ENCODE data around the gene CCDC171.
"Not testable (repeated sequence)": the region's sequence is repeated elsewhere in the genome, so short reads cannot be mapped to it uniquely, and the experiment has no call there.

The CCDC171 gene

DNA sequence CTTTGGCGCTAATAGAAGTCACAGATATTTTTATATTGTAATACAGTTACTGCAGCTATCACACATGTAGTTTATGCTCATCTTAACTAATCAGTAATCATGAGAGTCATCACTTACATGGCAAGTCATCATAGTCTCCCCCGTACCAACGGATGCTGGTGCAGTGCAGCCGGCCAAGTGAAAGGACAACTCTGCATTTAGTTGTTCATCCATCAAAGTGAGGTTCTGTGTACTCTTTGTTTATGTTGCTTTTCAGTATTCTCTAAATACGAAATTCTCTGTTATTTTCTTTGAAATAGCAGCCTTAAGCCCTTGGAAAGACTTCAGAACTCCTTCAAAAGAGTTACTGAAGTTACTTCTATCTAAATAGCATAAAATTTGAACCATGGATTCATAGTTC lies 216.7 kb downstream of the CCDC171 start:
- no peak for DNase-seq

DNA sequence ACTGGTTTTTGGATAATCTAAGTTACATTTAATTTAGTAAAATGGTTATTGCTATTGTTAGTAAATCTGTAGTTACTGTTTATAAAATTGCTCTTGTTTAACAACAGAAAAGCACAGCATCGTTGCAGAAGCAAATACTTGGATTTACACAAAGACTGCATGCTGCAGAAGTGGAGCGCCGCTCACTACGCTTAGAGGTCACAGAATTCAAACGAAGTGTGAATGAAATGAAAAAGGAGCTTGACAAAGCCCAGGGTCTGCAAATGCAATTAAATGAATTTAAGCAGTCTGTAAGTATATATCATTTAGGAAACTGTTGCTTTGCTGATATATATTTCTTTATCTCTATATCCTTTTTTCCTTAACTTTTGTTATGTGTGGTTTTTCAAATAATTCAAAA lies 226.0 kb downstream of the CCDC171 start:
- DNase-seq: no peak

DNA sequence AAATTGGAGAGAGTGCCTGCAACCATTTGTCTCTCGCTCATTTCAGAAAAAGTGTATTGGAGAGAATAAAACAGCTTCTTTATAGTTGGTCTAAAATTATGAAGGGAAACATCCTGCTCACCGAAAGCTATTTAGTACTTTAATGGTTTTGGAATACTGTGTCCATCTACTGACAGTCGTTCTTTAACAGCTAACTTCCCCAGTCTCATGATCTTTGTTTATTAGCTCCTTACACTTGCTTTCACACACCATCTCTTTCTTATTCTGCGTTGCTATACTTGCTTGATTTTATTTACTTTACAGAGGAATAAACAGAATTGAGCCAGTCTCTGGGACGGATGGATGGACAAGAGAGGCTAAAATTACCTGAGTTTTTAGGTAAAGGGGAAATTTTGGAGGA lies 229.3 kb downstream of the CCDC171 start:
- no peak for DNase-seq

DNA sequence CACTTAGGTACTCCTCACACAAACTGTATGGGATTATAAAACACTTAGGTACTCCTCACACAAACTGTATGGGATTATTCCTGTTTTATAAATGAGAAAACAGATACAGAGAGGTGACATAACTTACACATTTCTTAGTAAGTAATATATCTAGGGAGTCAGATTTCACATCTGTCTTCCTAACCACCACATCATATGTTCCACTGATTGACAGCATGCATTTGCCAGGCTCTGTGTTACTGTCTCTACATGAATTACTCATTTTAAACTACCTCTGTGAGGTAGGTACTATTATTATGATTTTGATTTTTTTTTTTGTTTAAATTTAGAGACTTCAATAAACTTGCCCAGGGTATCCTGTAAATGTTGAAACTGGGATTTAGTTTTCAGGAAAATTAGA lies 232.7 kb downstream of the CCDC171 start:
- no peak for DNase-seq

DNA sequence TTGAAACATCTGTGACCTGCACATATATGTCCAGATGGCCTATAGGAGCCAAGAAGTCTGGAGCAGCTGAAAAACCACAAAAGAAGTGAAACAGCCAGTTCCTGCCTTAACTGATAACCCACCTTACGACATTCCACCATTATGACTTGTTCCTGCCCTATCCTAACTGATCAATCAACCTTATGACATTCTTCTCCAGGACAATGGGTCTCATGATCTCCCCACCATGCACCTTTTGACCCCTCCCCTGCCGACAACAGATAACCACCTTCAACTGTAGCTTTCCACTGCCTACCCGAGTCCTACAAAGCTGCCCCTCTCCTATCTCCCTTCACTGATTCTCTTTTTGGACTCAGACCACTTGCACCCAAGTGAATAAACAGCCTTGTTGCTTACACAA lies 233.8 kb downstream of the CCDC171 start:
- DNase-seq: no peak

DNA sequence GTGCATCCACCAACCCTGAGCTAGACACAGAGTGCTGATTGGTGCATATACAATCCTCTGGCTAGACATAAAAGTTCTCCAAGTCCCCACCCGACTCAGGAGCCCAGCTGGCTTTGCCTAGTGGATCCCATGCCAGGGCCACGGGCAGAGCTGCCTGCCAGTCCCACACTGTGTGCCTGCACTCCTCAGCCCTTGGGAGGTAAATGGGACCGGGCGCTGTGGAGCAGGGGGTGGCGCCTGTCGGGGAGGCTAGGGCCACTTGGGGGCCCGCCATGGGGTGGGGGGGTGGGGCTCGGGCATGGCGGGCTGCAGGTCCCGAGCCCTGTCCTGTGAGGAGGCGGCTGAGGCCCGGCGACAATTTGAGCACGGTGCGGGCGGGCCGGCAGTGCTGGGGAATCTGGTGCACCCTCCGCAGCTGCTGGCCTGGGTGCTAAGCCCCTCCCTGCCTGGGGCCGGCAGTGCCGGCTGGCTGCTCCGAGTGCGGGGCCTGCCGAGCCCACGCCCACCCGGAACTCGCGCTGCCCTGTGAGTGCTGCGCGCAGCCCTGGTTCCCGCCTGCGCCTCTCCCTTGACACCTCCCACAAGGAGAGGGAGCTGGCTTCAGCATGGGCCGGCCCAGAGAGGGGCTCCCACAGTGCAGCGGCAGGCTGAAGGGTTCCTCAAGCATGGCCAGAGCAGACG lies 257.5 kb downstream of the CCDC171 start:
- DNase-seq: not testable (repeated sequence)

DNA sequence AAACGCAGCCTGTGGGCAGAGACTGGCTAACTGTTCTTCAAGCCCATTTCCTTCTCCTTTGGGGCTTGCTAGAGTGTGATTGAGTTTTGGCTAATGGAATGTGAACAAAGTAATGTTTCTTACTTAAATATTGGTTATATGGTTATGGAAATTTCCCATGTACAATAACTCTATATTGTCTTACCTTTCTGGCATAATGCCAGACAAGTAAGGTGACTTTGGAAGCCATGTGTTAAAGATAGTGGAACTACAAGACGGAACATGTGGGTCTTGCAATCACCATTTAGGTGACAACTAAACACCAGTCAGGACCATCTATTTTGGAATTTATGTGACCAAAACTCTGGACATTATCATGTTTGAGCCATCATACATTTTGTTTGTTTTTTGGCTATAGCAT lies 260.2 kb downstream of the CCDC171 start:
- no peak for DNase-seq

DNA sequence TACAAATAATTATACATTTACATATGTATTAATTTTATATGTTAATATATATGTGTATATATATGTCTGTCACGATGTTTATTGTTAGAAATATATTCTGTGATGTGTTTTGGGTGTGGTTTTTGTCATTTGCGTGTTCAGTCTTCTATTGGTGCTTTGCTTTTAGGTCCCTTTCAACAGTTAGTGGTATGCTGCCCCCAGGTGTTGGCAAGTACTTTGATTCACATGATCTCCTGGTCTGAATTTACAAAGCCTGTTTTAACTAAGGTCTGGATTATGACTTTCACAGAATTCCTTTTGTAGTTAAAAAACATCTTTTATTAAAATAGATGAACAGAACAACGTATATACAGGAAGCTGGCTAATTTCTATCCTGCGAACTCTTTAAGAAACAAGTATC lies 271.5 kb downstream of the CCDC171 start:
- DNase-seq: peak; percentile 14

DNA sequence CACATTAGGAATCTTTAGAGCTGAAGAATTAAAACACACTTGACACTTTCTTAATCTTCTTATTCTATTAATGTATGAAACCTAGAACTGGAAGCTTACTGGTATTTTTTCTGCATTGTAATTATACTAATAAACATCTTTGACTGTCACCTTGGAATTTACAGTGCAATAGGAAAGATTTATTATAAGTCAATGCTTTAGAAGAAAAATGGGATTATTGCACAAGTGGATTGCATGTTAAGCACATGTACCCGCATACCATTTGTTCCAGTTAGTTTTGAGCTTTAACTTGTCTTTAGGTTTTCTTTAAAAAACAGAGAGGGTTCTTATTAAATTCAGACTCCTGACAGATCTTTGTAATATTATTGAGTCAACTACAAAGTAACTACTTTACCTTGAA lies 278.5 kb downstream of the CCDC171 start:
- DNase-seq: no peak

DNA sequence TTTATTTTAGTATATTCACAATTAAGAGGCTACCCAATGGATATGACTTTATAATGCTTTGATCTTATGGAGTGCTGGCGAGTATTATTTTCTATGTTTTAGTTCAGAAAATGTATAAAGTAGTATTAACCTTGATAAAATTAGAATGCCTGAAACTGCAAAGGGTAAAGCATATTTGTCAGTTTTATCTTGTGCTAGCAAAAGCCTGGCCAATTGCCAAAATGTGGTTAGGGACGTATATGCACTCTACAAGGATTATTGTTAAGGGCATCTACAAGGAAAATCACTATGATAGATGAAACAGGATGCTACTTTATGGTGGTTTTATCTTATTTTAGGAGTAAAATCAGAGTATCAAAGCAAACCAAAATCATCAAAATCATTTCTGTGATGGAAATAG lies 281.7 kb downstream of the CCDC171 start:
- DNase-seq: peak; percentile 32

DNA sequence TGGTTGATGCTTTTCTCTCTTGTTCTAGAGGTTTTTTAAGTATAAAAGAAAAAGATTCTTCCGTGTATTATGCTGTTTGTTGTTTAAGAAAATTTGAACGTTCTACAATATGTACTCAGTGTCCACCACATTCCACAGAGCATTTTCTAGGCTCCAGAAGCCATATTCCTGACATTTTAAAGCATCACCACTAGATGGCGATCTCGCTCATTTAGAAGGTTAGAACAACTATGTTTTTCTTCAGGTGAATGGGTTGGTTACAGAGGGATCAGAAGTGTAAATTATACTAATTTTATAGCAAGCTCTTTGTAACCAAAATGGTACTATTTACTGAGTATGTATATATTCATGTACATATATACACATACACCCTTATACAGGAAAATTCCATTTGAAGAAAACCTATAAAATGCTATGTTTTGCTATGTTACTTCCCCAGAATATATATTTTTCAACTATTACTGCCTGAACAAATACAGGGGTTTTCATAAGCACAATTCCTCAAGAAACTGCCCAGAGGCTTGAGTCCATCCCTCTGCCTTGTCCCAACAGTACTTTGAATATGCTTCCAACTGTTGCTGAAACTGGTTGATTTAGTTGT lies 284.3 kb downstream of the CCDC171 start:
- DNase-seq: peak; percentile 42

DNA sequence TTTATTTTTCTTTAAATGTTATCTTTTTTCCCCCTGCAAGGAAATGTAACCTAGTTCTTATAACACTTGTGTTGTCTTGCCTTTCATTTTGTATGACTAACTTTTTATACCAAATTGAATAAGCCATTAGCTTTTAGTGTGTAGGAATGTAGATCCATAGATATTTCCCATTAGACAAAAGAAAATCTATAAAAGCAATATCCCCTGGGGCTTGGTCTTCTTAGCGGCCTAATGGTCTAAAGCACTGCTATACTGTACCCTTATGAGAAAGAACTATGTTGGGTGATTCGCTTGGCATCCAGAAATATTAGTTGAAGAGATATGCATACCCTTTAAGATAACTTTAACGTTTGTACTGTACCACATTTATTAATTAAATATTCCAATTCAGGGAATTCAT lies 289.2 kb downstream of the CCDC171 start:
- no peak for DNase-seq

DNA sequence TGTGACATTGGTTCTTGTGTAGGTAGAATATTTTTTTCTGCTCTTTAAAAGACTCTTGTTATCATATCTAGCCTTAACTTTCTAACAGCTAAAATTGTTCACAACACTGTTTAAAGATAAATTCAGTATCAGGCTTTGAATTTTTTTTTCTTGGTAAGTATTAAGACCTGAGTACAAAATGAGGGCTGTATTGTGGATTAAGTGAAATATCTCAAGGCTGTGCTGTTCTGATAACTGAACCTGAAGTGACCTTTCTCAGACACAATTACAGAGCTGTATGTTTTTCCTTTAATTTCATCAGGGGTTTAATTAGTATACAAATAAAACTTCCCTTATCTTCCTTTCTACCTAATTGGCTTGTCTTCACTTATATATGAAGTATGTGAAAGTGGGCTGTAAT lies 290.5 kb downstream of the CCDC171 start:
- no peak for DNase-seq

DNA sequence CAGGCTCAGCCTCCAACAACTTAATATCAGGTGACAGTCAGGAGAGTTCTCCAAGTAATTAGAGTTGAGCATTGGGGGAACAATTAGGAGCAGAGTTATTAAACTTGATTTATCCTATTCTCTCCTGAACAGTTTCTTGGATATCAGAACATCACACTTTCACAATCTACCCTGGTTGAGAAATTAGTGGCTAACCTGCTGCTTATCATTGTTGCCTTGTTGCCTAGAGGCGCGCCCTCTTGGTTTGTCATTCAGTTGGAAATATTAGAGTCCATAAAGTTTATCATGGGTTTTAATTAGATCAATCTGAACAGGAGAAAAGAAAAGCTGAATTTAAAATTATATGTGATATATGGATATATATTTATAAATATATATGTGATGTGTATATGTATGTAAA lies 291.1 kb downstream of the CCDC171 start:
- peak; percentile 12 for DNase-seq

DNA sequence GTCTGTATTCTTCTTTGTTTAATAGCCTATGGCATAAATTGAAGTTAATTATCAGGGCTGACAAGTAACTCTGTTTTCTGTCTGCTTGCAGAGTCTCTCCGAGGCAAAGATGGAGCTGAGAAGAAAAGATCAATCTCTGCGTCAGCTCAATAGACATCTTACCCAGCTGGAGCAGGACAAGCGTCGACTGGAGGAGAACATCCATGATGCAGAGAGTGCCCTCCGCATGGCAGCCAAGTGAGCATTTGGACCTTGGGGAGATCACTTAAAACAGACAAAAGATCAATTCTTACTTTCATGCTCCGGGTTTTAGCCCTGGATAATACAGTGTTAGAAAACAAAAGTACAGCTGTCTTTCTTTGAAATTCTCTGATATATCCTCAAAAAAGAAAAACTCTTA lies 293.8 kb downstream of the CCDC171 start:
- DNase-seq: no peak

DNA sequence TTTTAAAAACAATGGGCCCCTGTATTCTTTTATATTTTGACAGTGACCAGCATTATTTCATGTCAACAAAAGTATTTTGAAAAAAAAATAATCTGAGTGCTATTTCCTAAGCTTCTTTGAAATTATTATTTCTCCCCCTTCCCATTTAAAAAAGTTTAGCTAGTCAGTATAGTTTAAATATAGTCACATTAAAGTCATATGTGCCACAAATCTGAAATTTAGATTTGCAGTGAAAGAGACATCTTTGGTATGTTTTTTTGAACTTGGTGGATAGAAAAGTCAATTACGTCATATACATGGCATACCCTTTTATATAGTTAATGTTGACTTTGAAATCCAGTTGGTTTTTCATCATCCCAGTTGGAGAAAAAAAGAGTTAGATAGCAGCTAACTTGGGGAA lies 297.0 kb downstream of the CCDC171 start:
- DNase-seq: no peak

DNA sequence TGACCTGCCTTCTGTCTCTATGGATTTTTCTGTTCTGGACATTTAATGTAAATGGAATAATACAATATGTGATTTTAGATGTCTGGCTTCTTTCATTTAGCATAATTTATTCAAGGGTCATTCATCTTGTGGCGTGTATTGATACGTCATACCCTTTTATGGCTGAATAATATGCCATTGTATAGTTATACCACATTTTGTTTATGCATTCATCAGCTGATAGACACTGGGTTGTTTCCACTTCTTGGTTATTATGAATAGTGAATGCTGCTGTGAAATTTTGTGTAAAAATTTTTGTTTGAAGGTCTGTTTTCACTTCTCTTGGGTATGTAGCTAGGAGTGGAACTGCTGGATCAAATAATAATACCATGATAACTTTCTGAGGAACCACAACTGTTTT lies 298.9 kb downstream of the CCDC171 start:
- DNase-seq: no peak

DNA sequence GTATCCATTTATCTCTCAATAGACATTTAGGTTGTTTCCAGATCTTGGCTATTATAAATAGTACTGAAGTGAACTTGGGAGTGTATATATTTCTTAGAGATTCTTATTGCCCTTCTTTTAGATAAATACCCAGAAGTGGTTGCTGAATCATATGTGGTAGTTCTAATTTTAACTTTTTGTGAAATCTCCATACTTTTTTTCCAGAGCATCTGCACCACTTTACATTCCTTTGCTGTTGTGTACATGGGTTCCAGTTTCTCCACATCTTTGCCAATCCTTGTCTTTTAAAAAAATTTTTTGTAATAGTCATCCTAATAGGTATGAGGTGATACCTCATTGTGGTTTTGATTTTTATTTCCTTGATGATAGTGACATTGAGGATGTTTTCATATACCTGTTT lies 303.7 kb downstream of the CCDC171 start:
- peak; percentile 2 for DNase-seq

DNA sequence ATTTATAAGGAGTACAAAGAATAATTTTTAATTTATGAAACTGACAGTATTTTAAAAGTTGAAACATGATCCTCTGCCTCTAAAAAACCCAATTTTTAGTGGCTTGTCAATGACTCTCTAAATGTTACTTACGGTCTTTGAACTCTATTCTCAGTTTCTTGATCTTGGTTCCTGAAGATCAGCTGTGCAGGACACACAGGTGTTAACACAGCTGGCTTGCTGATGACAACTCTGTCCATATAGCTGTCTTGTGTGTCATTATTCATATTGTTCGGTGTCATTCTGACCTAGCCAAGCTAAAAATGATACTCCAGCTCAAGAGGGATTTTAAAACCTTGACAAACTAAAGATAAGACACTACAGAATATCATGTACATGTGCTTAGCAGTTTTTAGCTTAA lies 314.5 kb downstream of the CCDC171 start:
- no peak for DNase-seq

DNA sequence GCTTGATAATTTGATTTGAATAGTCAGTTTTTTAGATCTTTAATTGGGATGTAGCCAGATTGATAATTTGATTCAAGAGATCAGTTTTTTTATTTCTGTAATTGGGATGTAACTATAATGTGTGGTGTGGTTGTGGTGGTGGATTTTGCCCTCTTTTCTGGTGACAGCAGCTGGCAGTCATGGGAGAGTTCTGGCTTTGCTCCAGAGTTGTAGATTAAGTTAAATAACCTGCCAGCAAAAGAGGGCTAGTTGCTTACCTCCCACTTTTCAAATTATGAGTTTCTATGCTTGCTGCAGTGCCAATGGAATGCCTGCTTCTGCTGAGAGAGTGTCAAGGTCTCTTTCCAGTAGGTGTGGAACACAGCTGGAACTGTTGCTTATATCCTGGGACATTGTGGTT lies 315.1 kb downstream of the CCDC171 start:
- no peak for DNase-seq

DNA sequence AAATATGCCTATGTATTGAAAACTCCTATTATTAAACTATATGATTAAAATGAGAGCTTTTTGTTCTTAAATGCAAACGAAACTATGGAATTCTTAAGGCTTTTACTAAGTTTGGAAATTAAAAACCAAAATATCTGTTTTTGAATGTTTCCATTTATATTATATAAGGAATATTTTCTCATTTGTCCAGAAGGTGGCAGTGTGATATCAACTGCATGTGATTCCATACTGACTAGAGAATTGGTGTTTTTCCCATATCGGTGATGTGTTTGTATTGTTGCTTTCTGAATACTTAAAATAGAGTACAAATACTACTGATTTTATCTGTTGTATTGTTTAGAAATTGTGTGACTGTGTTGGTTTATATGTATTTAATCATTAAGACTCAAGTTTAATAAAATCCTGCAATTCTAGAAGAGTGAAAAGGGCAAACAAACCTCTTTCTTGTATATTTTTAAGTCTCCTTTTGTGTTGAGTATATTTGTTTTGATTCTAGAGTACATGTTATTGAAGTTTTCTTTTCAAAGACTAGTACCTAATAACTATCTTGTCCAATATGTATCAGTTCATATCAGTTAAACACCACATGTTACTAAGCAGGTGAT lies 320.8 kb downstream of the CCDC171 start:
- DNase-seq: peak; percentile 26

DNA sequence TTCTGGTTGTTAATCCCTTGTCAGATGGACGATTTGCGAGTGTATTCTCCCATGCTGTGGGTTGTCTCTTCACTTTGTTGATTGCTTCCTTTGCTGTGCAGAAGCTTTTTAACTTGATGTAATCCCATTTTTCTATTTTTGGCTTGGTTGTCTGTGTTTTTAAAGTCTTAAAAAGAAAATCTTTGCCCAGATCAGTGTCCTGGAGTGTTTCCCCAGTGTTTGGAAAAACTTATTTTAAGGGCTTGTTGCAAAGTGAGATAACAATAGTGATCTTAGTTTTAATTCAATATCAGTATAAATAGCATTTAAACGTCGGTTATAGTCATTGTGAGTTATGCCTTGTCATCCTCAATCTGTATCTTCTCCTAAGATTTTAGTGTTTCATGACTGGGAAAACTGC lies 329.5 kb downstream of the CCDC171 start:
- DNase-seq: no peak

DNA sequence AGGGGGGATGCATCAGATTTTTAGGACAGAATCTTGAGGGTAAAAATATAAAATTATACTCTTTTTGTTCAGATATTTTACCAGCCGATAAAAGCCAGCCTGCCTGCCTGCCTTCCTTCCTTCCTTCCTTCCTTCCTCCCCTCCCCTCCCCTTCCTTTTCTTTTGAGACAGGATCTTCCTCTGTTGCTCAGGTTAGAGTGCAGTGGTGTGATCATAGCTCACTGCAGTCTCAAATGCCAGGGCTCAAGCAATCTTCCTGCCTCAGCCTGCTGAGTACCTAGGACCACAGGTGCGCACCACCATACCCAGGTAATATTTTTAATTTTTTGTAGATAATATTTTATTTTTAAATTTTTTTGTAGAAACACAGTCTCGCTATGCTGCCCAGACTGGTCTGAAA lies 330.0 kb downstream of the CCDC171 start:
- no peak for DNase-seq

DNA sequence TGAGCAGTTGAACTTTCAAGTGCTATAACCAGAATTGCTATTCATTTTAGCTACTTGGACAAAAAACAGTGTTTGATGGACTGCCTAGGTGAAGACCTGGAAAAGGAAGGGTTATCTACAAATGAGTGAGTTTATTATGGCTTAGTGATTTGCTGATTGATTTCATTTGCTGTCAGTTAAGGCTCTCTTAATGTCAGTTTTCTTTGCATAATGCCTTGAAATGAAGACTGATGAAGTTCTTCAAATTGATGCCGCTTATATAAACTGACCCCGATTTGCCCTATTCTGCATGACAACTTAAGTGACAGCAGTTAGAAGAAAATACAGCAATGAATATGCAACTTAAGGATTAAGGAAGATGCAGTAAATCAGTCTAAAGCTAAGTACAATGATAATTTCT lies 332.6 kb downstream of the CCDC171 start:
- DNase-seq: no peak

DNA sequence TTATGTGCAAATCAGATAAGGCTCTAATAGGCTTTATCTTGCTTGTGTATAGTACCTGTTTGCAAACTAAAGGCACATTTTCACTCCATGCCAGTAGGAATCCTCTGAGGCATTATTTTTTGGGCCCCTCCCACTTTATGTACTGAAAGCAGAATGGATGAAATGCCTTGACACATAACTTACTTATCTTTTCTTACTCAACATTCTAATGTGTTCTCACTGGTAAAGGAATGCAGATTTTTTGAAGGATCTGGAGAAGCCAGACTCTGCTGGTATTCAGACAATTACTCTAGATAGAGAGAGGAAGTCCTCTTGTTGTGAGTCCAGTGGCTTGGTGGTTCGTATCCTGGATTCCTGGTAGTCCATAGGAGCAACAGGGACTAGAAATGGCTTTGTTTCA lies 336.7 kb downstream of the CCDC171 start:
- peak; percentile 86 for DNase-seq
